MV-4-11 (cell line): Measurements from ENCODE around the gene OR56A3.
"Not testable (repeated sequence)": the region's sequence is repeated elsewhere in the genome, so short reads cannot be mapped to it uniquely, and the experiment has no call there.

Source experiments
- DNase-seq: peaks from one replicate; lab custom pipeline; 2025; lab: John Stamatoyannopoulos, UW

OR56A3 gene, protein sequence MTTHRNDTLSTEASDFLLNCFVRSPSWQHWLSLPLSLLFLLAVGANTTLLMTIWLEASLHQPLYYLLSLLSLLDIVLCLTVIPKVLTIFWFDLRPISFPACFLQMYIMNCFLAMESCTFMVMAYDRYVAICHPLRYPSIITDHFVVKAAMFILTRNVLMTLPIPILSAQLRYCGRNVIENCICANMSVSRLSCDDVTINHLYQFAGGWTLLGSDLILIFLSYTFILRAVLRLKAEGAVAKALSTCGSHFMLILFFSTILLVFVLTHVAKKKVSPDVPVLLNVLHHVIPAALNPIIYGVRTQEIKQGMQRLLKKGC

DNA sequence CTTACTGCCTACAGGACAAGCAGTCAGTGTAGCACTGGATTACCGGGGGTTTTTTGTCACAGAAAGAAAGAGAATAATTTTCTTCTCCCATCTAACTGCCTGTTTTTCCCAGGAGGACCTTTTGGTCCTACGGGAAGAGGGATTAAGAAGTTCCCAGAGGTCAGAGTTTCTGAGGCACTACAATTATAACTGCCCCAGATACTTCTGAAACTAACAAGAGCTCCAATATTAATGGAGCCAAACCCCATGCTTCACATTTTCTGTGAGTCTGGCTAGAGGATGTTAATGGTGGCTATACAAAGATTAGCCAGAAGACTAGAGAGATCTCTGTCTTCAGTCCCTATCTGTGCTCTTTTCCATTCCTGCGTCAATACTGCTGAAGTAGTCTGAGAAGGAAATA, at the start of gene OR56A3:
Gene OR56A3 (plus strand): TSS at position 301 of the 400 bp plus-strand sequence. CDS start 5,096 bp downstream, outside the sequence.
- no peak for DNase-seq

GRCh38 chr11:5892908-5893307, 49.1 kb upstream of the OR56A3 start, which contains the start of gene OR52E5:
Gene OR52E5, plus strand, starts transcription at chr11:5893208. Its CDS starts 7,569 bp downstream, at chr11:5900777.
- DNase-seq, result no peak

- no peak for DNase-seq
Measured at GRCh38 chr11:5899534-5899933, 42.5 kb upstream of the OR56A3 start.

- DNase-seq, result no peak
Measured at GRCh38 chr11:5910540-5910939, 31.5 kb upstream of the OR56A3 start.

GRCh38 chr11:5922749-5923426, 19.2 kb upstream of the OR56A3 start:
- DNase-seq, result peak; percentile 11

GRCh38 chr11:5923427-5923776, 18.6 kb upstream of the OR56A3 start:
- no peak for DNase-seq

DNA sequence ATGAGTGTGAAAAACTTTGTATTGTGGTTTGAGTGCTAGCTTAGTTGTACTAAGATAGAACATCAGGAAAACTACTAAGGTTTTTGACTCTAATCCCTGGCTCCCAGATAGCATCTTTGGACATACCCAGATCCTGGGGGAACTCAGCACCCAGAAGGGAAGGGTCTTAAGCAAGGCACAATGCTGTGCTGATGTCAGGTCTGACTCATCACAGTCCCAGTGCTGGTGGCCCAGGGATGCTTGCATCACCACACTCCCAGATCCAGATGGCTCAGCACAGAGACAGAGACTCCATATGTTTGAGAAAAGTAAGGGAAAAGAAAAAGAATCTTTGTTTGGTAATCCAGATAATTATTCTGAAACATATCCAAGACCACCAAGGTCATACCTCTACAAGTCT, 18.3 kb upstream of the OR56A3 start:
- no peak for DNase-seq

DNA sequence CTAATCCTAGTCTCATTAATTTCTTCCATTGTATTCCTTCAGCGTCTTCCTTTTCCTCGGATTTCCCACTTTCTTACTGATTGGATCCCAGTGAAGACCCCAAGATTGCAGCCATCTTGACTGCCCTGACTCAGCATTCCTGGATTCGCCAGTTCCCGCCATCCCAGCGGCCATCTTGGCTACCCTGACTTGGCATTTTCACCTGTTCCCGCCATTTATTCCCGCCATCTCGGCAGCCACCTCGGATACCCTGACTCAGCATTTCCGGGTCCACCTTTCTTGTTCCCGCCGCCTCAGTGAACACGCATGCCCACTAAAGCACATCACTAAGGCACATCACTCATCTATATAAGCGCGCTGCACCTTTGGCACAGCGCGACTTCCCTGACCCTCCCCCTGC, 13.8 kb upstream of the OR56A3 start:
- DNase-seq, result no peak

DNA sequence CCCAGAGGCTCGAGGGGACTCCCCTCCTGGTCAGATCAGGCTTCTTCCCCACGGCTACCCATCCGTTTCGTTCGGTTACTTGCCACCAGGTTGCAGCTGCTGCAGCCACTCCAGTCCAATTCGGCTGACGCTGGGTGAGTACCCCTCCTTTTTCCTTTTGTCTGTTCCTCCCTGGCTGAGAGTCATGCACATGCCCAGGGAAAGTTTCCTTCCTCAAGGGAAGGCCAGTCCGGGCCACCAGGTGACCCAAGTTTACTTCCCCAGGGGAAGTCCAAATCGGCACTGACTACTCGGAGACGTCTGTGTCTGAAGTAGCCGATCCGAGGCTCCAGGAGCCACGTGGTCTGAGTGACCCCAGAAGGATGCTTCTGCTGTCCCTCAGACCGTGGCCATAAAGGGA, 13.2 kb upstream of the OR56A3 start:
- no peak for DNase-seq

DNA sequence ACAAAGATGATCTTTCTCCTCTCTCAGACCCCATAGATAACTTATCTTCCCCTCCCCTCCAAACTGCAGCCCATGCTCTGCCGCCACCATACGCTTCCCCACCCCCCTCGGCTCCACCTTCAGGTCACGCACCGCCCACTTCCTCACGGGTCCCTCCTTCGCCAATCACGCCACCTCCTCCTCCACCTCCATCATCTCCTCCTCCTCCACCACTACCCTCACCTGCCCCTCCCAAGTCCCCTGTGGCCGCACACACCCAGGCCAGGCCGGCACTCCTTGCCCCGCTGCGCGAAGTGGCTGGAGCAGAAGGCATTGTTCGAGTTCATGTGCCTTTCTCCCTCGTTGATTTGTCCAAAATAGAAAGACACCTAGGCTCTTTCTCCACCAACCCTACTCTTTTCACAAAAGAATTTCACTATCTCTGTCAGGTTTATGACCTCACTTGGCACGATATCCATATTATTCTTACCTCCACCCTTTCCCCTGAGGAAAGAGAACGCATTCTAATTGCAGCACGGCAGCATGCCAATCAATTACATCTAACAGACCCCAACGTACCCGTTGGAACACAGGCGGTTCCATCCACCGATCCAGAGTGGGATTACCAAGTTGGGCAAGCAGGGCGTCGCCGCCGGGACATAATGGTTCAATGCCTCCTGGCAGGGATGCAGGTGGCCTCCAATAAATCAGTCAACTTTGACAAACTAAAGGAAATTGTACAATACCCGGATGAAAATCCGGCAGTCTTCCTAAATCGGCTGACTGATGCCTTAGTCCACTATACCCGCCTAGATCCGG, 12.3 kb upstream of the OR56A3 start:
- no peak for DNase-seq

DNA sequence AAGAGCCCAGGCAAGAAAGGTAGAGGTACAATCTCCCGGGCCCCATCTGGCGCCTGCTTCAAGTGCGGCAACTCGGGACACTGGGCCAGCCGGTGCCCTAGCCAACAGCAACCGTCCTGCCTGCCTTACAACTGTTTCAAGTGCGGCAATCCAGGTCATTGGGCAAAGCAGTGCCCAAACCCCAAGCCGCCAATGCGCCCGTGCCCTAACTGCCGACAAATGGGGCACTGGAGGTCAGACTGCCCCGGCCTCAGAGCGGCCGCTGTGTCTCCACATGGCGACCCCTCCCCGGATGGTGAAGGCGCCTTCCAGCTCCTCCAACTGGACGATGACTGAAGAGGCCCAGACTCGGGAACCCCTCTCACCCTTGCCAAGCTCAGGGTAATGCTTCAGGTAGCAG, 11.4 kb upstream of the OR56A3 start:
- DNase-seq, result no peak

DNA sequence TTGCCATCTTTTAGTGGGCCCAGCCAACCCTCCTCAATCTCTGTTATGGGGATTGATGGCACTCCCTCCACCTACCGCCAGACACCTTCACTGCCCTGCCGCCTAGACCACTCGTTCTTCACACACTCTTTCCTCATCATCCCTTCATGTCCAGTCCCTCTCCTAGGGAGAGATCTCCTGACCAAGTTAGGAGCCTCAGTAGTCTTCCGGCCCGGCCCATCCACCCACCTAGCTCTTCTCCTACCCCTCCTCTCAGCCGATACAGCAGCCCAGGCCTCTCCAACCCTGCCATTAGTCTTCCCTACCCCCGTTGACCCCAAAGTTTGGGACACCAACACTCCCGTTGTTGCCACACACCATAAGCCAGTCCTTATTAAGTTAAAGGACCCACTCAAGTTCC, 11.0 kb upstream of the OR56A3 start:
- DNase-seq, result no peak

DNA sequence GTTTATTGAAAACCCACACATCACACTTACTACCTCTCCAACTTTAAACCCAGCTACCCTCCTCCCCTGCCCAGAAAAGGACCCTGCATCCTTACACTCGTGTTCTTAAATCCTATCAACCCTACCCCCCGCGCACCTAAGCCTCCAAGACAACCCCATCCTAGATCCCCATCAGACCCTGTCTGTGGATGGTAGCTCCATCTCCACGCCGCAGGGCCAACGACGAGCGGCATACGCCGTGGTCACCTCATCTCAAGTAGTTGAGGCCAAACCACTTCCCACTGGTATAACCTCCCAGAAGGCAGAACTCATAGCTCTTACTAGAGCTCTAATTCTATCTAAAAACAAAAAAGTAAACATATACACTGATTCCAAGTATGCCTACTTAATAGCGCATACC, 9.4 kb upstream of the OR56A3 start:
- no peak for DNase-seq

DNA sequence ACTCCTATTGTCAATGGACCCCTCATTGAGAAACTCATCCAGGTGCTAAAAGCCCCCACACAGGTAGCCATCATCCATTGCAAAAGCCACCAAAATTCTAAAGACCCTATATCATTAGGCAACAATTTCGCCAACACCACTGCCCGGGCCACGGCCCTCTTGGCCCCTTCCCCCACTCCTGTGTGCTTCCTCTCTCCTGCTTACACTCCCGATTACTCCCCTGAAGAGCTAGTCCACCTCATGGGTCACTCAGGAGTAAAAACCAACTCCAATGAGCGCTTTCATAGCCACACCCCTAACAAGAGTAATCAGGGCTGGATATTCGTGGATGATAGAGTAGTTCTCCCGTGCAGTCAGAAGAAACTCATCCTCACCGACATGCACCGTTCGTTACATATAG, 8.9 kb upstream of the OR56A3 start:
- no peak for DNase-seq

GRCh38 chr11:5937868-5938602, 4.0 kb upstream of the OR56A3 start:
- DNase-seq, result no peak

DNA sequence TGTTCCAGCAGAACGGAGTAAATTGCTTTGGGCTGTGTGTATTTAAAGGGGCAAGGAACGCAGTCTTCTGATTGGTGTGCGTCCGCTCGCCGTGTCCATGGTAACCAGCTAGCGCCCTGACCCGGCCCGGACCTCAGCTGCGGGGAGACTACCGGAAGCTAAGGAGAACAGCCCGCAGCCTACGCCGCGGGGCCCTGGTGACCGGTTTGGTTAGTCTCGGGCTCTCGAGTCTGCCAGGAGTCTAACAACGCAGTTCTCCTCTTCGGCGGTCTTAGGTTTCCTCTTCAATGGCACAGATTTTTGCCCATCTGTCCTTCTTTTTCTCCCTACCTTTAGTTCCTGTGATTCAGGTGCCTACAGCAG, 3.5 kb upstream of the OR56A3 start:
- no peak for DNase-seq

- no peak for DNase-seq
Measured at GRCh38 chr11:5940748-5941147, 1.3 kb upstream of the OR56A3 start.

DNA sequence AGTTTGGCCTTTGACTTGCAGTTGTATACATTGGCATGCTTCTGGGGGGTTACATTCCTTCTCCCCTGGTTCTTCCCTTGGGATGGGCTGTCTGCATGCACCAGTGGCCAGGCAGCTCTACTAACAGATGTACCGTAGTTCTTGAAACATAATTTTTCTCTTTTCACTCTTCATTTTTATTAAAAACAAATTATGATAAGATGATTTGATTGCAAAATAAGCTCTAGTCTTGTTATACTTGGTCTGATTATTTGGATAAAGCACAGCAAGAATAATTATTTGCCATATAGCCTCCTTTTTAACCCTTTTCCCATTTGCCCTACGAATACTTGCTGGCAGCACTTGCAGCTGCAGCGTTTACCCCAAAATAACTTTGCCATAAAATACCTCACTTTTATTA, 13.5 kb downstream of the OR56A3 start:
- no peak for DNase-seq

DNA sequence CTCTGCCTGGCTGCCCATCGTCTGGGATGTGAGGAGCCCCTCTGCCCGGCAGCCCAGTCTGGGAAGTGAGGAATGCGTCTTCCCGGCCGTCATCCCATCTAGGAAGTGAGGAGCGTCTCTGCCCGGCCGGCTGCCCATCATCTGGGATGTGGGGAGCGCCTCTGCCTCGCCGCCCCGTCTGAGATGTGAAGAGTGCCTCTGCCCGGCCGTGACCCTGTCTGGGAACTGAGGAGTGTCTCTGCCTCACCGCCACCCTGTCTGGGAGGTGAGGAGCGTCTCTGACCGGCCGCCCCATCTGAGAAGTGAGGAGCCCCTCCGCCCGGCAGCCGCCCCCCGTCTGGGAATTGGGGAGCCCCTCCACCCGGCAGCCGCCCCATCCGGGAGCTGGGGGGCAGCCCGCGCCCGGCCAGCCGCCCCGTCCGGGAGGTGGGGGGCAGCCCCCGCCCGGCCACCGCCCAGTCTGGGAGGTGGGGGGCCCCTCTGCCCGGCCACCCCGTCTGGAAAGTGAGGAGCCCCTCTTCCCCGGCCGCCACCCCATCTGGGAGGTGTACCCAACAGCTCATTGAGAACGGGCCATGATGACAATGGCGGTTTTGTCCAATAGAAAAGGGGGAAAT, 18.8 kb downstream of the OR56A3 start:
- not testable (repeated sequence) for DNase-seq

- no peak for DNase-seq
Measured at GRCh38 chr11:5966958-5967357, 24.9 kb downstream of the OR56A3 start.

GRCh38 chr11:5967708-5968107, 25.7 kb downstream of the OR56A3 start:
- no peak for DNase-seq

GRCh38 chr11:5968394-5968793, 26.3 kb downstream of the OR56A3 start, which contains the start of gene OR56A5:
Gene OR56A5, minus strand, starts transcription at chr11:5968494. Its CDS starts 0 bp downstream, at chr11:5968494.
- DNase-seq, result no peak
